HepG2 (cell line): Measurements from ENCODE around the gene PAX4. TPM values are rescaled to one million over a fixed set of nuclear protein-coding genes. Genes with fewer than 3 reads are reported as not detected.

Experiments used
- CHD4 ChIP-seq: fragments of 200-600 bp; sonication (generic); IDR thresholded peaks from 2 replicates; pipeline ENCODE4 v1.7.0; 2017; ENCODE audit warnings: mild to moderate bottlenecking, low read length, borderline replicate concordance
- GPBP1L1 ChIP-seq: sonication (generic); formaldehyde crosslinking; IDR thresholded peaks from 2 replicates; pipeline ENCODE4 v1.5.0; 2020; ENCODE audit warnings: mild to moderate bottlenecking, missing genetic modification reagents
- IRF2 ChIP-seq: IDR thresholded peaks from 2 replicates; pipeline ENCODE4 v1.6.1; 2018; ENCODE audit warnings: missing genetic modification reagents, missing compliant biosample characterization
- RARA ChIP-seq: IDR thresholded peaks from 2 replicates; pipeline ENCODE4 v1.6.1; 2016; ENCODE audit warnings: missing genetic modification reagents, missing compliant biosample characterization
- TRAFD1 ChIP-seq: sonication (generic); formaldehyde crosslinking; IDR thresholded peaks from 2 replicates; pipeline ENCODE4 v1.5.1; 2020; ENCODE audit warnings: missing genetic modification reagents, mild to moderate bottlenecking, borderline replicate concordance
- ZBTB26 ChIP-seq: IDR thresholded peaks from 2 replicates; pipeline ENCODE4 v1.6.1; 2016; ENCODE audit warnings: missing compliant biosample characterization, missing genetic modification reagents, borderline replicate concordance
- ZMAT3 ChIP-seq: sonication (generic); formaldehyde crosslinking; conservative IDR thresholded peaks from 2 replicates; pipeline ENCODE4 v1.7.0; 2021; ENCODE audit warnings: missing genetic modification reagents
- ZNF235 ChIP-seq: sonication (generic); formaldehyde crosslinking; IDR thresholded peaks from 2 replicates; pipeline ENCODE4 v1.8.1; 2023; ENCODE audit warnings: mild to moderate bottlenecking, missing genetic modification reagents, borderline replicate concordance
- ZNF256 ChIP-seq: sonication (generic); formaldehyde crosslinking; conservative IDR thresholded peaks from 2 replicates; pipeline ENCODE4 v1.4.0; 2020; ENCODE audit warnings: missing genetic modification reagents
- ZNF276 ChIP-seq: sonication (generic); formaldehyde crosslinking; IDR thresholded peaks from 2 replicates; pipeline ENCODE4 v1.4.0; 2020; ENCODE audit warnings: mild to moderate bottlenecking, low read depth, missing genetic modification reagents
- ZNF33A ChIP-seq: sonication (generic); formaldehyde crosslinking; IDR thresholded peaks from 2 replicates; pipeline ENCODE4 v1.5.1; 2020; ENCODE audit warnings: missing genetic modification reagents, mild to moderate bottlenecking, moderate library complexity, borderline replicate concordance
- ZNF574 ChIP-seq: sonication (generic); formaldehyde crosslinking; IDR thresholded peaks from 2 replicates; pipeline ENCODE4 v1.4.0; 2020; ENCODE audit warnings: missing genetic modification reagents
- ZNF691 ChIP-seq: sonication (generic); formaldehyde crosslinking; IDR thresholded peaks from 2 replicates; pipeline ENCODE4 v1.4.0; 2020; ENCODE audit warnings: missing genetic modification reagents, low read depth, mild to moderate bottlenecking, borderline replicate concordance
- ZNF710 ChIP-seq: sonication (generic); formaldehyde crosslinking; IDR thresholded peaks from 2 replicates; pipeline ENCODE4 v1.5.0; 2020; ENCODE audit warnings: mild to moderate bottlenecking, missing genetic modification reagents, borderline replicate concordance
- ZNF768 ChIP-seq: sonication (generic); formaldehyde crosslinking; IDR thresholded peaks from 2 replicates; pipeline ENCODE4 v1.4.0; 2020; ENCODE audit warnings: missing genetic modification reagents
- polyA plus RNA-seq, 8 experiments: library from polyadenylated mRNA; depleted of rRNA in 3 of 8; stranded (reverse) in 7 of 8; unstranded in 1 of 8; fragments of >200 nt; fragmentation: Illumina TruSeq in 4 of 8; extraction: Trizol in 4 of 8; gene quantifications; 2 replicates each; pipeline versions ENCODE4 v1.2.1 to v1.2.3, GENCODE V29; 2011 to 2016; ENCODE audit warnings: low read depth in 4 of 8, missing spikeins in 1 of 8, mixed read lengths in 1 of 8; ENCODE audit not compliant: insufficient read depth in 1 of 8
- total RNA-seq, 5 experiments: library from RNA; depleted of rRNA; stranded (reverse); fragments of >200 nt; fragmentation: Illumina TruSeq; extraction: Trizol; gene quantifications; 2 replicates each; pipeline ENCODE4 v1.2.3, GENCODE V29; 2016; ENCODE audit warnings: low read depth in 1 of 5

The PAX4 gene
- total and polyA plus RNA-seq, 2 of the 13 experiments (the other 11 are each of a cell fraction or from before 2014, with no cell fraction given) = not detected

- TF ChIP-seq GPBP1L1 (CRISPR knock-in tag) (no peak), ZNF235 (CRISPR knock-in tag) (no peak), ZNF276 (CRISPR knock-in tag) (no peak), CHD4 (no peak), ZNF574 (CRISPR knock-in tag) (no peak; the same call in none of the 2 replicates), ZNF710 (CRISPR knock-in tag) (no peak), ZNF768 (no peak), ZMAT3 (CRISPR knock-in tag) (no peak), RARA (CRISPR knock-in tag) (no peak), ZNF691 (peak; percentile 67; the same call in 1 of the 2 replicates), ZNF33A (CRISPR knock-in tag) (no peak), ZNF256 (CRISPR knock-in tag) (no peak), IRF2 (CRISPR knock-in tag) (0 out of 2 replicates have a peak, but pooled peaks have one; percentile 38), TRAFD1 (CRISPR knock-in tag) (no peak), ZBTB26 (CRISPR knock-in tag) (no peak)
Observed at GRCh38 chr7:127588697-127589482, 29.1 kb downstream of the PAX4 start (continued).
